HG02852 (cell line): ENCODE data around the gene DDX51.
A peak's percentile ranks its signal among the peaks of the same experiment; 100 is the strongest.
"Not testable (repeated sequence)": the region's sequence is repeated elsewhere in the genome, so short reads cannot be mapped to it uniquely, and the experiment has no call there.

Experiments used
- ATAC-seq: cut with Tn5 transposase; IDR thresholded peaks from one replicate; pipeline ENCODE4 v1.9.1; 2021; ENCODE audit warnings: mild to moderate bottlenecking, moderate library complexity; ENCODE audit not compliant: unreplicated experiment

The DDX51 gene

DNA sequence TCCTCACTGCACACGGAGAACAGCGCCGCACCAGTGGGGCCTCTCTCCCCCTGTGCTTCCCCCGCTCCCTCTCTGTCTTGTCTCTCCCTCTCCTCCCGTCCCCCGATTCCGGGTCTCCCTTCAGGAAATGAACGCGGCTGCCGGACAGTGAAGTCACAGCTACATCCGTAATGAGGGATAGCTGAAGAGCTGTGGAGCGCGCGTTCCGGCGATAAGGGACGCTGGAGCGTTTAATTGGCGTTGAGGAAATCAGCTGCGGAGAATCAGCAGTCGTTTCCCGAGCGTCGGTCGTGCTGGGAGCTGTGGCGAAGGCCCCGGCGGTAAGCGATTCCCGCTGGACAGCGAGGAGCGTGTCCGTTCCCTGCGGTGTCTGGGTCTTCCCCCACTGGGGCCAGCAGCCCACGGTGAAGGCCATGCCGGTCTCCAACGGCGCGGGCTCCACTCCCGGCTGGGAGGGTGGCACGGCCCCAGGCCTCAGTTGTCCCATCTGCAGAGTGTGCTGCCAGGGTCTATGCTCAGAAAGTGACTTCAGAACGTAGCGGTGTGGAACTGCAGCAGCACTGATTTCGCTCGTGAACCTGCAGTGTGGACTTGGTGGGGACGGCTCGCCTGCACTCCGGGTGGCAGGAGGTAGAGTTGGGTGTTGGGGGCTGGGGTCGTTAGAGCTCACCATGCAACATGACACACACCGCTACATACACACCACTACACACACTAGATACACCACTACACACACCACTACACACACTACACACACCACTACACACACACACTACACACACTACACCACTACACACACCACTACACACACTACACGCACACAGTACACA lies 11.0 kb upstream of the DDX51 start:
- no peak for ATAC-seq

DNA sequence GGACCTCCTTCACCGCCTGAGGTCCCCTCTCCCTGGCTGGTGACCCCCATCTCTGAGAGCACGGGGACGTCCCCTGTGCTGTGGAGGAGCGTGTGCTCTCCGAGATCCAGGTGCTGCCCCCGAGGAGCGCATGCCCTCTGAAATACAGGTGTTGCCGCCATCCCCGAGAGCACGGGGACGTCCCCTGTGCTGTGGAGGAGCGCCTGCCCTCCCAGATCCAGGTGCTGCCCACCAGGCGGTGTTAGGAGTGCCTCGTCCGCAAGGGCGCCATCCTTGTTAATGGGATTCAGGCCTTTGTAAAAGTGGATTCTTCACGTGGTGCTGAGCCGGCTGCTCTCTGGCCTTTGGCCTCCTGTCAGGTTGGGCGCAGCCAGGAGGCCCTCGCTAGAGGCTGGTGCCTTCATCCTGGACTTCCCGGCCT lies 10.2 kb upstream of the DDX51 start:
- peak; percentile 33 for ATAC-seq

DNA sequence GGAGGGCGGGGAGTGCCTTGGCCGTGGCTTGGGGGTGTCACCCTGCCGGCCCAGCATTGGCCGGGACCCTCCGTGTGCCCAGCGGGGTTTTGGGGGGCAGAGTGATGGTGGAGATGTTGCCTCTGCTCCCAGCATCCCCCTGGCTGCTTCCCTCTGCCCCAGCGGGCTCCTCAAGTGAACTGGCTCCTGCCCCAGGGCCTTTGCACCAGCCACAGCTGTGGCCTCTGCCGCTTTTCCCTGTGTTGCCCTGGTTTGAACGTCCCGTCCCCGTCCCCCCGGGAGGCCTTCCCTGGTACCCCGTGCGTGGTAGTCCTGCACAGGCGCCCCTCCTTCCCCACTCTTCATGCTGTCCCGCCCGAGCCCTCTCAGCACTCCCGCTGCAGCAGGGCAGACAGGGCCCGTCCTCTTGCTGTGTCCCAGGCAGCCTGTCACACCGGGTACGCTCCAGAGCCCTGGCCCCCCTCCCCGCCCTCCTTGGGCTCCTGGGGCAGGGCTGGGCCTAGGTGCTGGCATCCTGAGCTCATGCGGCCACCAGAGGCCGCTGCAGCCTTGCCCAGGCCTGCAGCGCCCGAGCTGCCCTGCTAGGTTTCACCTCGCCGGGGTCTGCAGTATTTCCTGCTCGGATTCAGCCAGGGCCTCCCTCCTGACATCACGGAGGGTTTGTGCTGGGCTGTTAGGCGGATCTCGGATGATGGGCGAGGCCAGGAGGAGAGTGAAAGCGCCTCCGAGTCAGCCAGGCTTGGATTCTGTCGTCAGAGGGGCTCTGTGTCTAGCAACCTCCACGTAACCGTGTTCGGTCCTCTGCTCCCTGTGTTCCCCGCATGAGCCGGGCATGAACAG lies 9.6 kb upstream of the DDX51 start:
- peak; percentile 79 for ATAC-seq

DNA sequence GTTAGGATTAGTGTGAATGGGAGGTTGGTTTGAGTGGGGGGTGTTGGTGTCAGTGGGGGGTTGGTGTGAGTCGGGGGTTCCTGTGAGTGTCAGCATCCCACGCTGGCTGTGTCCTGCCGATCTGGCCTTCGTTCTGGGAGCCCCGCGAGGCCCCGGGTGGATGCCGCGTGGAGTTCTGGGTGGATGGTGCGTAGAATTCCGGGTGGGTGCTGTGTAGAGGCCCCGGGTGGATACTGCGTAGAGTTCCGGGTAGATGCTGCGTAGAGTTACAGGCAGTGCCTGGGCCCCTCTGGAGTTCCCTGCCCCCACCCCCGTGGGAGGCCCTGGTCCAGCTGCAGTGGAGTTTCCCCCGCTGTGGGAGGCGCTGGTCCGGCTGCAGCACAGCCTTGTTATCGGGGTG lies 8.8 kb upstream of the DDX51 start:
- ATAC-seq: no peak

DNA sequence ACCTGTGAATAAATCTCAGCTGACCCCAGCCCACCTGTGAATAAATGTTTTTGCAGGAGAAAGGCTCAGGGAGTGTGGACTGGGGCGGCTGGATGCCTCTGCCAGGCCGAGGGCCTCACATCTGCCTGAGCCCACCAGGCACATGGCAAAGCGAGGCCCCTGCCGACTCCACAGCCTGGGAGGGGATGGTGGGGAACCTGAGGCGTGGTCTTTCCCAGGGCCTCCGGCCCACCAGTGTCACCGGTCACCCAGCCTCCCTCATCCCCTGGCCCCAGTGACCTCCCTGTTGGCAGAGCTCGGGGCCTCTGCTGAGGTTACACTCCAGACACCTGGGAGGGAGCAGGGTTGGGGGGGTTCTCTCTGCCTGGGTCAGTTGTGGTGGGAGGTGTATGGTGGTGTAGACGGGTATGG lies 8.3 kb upstream of the DDX51 start:
- no peak for ATAC-seq

DNA sequence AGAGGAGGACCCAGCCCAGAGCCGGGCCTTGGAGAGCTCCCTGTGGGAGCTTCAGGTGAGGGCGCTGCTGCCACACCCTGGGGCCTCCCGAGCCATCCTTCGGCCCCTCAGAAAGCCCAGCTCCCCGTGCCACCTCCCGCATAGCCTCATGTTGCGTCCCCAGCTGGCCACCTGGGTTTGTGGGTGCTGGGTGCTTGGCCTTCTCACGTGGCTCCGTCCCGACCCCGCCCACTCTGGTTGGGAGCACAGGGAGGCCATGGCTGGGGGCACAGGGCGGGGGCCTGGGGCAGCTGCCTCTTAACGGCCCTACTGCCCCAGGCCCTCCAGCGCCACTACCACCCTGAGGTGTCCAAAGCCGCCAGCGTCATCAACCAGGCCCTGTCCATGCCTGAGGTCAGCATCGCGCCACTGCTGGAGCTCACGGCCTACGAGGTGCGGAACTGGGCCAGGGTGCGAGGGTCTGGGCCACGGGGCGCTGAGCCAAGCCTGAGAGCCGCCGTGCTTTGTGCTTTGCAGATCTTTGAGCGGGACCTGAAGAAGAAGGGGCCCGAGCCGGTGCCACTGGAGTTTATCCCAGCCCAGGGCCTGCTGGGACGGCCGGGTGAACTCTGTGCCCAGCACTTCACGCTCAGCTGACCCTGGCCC lies 7.8 kb upstream of the DDX51 start:
- ATAC-seq: no peak

DNA sequence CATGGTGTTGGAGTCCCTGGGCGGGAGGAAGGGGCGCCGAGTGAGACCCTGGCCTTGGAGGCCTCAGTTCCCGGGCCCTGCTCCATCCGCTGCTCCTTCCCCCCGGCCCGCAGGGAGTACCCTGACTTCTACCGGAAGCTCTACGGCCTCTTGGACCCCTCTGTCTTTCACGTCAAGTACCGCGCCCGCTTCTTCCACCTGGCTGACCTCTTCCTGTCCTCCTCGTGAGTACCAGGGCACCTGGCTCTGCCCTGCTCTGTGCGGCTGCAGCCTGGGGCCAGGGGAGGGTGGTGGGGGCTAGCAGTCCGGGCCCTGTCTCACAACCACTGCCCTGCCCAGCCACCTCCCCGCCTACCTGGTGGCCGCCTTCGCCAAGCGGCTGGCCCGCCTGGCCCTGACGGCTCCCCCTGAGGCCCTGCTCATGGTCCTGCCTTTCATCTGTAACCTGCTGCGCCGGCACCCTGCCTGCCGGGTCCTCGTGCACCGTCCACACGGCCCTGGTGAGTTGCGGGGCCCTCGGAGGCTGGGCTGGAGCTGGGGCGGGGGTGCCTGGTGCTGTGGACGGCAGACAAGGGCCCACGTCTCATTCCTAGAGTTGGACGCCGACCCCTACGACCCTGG lies 7.1 kb upstream of the DDX51 start:
- ATAC-seq: no peak

DNA sequence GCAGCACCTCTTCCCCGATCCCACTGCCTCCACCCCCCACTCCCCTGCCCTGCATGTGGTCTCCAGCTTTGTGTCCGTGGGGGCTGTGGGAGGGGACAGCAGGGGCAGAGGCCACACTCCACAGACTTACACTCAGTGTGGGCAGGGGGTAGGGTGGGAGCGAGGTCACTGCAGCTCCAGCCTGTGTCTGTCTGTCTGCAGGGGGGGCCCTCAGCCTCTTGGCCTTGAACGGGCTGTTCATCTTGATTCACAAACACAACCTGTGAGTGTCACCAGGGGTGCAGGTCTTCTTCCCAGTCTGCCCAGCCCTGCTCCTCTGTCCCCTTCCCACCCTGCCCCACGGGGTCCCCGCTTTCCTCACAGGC lies 6.6 kb upstream of the DDX51 start:
- ATAC-seq: no peak

DNA sequence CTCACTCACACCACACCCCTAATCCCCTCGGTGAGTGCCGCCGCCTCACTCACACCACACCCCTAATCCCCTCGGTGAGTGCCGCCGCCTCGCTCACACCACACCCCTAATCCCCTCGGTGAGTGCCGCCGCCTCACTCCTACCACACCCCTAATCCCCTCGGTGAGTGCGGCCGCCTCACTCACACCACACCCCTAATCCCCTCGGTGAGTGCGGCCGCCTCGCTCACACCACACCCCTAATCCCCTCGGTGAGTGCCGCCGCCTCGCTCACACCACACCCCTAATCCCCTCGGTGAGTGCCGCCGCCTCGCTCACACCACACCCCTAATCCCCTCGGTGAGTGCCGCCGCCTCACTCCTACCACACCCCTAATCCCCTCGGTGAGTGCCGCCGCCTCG lies 5.4 kb upstream of the DDX51 start:
- not testable (repeated sequence) for ATAC-seq

DNA sequence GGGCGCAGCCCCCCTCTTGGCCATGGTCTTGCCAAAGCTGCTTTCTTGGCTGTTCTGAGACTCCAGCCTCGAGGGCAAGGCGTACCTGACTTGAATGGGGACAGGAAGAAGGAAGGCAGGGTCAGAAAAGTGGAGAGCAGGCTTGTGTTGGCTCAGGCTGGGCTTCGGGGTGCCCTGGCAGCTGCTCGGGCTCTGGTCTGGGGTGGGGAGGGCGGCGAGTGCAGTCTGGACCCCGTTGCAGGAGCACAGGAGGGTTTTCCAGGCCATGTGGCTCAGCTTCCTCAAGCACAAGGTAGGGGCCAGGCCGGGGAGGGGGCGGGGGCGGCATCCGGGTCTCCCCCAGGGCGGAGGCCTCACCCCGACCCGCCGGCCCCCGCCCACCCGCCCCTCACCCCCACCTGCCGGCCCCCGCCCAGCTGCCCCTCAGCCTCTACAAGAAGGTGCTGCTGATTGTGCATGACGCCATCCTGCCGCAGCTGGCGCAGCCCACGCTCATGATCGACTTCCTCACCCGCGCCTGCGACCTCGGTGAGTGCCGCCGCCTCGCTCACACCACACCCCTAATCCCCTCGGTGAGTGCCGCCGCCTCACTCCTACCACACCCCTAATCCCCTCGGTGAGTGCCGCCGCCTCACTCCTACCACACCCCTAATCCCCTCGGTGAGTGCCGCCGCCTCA lies 4.4 kb upstream of the DDX51 start:
- ATAC-seq: no peak

DNA sequence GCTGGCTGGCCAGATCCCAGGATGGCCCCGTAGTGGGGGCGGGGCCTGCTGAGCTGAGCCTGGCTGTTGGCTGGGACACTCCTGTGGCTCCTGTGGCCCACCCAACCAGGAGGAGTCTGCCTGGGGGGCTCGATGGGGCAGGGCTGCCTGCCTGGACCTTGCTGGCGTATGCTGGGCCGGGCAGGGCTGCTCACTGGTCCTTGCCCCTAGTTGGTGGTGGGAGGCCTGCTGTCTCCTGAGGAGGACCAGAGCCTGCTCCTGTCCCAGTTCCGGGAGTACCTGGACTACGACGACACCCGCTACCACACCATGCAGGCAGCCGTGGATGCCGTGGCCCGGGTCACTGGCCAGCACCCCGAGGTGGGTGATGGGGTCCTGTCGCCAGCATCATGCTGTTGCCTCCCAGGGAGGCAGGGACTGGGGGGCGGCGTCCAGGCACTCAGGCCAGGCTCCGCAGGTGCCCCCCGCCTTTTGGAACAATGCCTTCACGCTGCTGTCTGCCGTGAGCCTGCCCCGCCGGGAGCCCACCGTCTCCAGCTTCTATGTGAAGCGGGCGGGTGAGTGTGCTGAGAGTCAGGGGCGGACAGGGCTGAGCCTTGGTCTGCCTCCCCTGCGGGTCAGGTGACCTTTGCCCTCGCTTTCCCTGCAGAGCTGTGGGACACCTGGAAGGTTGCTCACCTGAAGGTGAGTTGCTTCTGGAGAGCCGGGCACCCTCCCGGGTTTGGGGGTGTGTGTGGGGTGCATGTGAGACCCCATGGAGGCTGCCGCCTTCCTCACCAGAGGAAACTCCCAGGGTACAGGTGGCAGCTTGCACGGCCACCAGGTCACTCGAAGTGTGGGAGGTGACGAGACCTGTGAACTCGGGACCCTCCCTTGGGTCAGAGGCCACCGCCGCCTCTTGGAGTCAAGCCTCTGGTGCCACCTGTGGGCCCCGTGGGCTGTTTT lies 3.6 kb upstream of the DDX51 start:
- ATAC-seq: no peak

DNA sequence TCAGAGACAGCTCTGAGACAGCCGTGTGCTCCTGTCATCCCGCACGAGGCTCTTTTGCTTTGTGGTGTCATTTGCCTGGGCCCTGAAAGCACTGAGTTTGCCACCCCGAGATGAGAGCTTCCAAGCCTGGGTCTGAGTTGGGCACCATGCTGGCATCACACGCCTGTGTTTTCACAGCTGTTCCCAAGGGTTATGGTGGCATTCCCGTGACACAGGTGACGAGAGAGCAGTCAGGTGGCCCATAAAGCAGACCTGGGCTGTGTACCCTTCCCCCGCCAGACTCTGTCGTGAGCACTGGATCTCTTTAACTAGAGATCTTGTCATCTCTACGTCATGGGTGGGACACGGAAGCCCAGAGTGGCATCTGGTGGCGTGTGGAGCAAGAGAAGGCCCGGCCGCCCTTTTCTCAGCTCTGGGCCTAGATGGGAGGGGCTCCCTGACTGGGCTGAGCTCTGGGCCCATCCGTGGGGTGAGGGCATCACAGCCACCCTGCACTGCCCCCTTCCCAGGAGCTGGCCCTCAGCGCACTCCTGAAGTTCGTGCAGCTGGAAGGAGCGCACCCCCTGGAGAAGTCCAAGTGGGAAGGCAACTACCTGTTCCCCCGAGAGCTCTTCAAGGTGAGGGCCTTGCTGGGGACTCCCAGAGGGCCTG lies 2.8 kb upstream of the DDX51 start:
- ATAC-seq: no peak

DNA sequence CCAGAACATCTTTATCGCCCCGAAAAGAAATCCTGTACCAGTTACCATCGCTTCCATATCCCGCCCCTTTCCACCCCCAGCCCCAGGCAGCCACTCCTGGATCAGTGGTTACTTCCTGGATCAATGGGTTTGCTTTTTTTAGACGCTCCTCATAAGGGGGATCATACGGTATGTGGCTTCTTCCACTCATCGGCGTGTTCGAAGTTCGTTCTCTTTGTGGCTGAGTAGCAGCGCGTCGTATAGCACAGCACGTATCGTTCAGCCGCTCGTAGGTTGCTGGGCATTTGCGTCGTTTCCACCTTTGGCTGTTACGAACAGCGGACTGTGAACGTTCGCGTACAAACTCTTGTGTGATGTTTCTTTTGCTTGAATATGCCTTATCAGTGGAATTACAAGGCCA lies 2.0 kb upstream of the DDX51 start:
- no peak for ATAC-seq

DNA sequence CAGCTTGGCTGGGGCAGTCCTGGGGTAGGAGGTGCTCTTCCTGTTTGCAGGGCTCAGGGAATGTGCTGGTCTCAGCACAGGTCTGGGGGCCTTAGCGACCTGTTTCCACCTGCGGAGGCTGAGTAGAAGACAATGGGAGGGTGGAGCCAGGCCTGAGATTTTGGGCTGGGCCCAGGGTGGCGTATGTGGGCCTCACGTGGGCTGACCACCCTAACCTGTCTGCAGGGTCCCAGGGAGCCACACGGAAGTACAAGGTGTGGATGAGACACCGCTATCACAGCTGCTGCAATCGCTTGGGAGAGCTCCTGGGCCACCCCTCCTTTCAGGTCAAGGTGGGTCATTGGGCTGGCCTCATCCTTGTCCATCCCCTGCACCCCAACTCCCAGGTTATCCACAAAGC lies 1.2 kb upstream of the DDX51 start:
- ATAC-seq: no peak

DNA sequence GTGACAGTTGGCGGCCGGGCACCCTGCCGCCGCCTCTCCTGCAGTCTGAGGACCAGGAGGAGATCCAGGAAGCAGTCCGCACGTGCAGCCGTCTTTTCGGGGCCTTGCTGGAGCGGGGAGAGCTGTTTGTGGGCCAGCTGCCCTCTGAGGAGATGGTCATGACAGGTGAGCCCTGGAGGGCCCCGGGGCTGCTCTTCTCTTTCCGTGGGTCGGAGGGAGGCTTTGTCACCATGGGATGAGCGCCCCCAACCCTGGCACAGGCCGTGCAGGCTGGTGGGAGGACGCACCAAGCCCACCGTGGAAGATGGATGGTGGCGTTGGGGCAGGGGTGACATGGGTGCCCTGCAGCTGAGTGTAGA lies 670 bp upstream of the DDX51 start:
- ATAC-seq: peak; percentile 9

DNA sequence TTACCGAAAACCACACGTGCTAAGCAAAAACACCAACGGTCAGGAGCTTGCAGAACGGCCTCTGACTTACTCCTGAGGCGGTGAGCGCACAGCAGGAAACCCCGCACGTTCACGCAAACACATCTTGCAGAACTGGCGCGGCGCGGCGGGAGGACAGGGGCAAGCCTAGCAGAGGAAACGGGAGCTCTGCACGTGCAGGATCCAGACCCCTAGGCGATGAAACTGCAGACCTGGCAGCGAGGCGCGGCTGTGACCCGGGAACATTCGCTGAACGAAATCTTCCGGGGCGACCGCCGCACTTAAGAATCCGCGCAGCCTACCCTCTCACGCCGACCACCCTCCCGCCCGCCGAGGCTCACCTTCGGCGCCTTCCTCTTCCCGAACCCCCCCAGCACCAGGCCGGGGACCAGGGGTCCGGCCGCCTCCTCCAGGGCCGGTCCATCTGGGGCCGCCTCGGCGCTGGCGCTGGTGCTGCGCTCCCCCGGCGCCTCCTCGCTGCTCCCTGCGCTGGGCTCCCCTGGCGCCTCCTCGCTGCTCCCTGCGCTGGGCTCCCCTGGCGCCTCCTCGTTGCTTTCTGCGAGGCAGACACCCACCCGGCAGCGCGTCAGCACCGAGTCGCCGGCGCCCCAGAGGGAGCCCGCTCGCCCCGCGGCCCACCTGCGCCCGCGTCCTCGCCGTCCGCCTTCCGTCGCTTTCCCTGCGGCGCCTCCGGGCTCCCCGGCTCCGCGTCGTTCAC lies 615 bp downstream of the DDX51 start:
- ATAC-seq: peak; percentile 23

DNA sequence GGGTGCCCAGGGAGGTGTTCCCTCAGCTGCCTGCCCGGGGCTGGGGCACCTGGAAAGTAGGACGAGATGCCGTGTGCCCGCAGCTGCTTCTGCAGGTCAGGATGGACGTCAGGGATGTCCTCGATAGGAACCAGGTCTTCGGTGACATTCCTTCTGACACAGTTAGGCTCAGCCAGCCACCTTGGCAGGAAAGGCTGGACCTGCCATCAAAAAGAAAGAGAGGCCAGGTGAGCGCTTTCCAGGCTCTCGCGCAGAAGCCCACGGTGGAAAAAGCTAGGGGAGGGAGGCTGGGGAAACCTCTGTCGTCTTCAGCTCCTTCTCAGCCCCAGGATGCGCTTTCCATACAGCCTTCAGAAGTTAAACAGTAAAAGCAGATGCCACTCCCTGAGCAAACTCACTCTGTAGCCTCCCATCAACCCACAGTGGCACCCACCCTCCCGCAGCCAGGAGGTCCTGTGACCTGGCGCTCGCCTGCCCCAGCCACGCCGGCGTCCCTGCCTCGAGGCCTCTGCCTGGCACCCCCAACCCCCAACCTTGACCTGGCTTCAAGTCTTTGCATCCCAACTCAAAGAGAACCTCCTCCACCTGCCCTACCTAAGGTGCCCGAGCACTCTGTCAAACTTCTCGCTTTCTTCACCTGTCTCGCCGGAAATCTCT lies 1.3 kb downstream of the DDX51 start:
- no peak for ATAC-seq
